Mesenchymal stem cell (in vitro differentiated cells and primary cell): ENCODE measurements around the gene USP3.

ENCODE experiments used
- DNase-seq: peaks from one replicate; pipeline ENCODE4 v3.0.0-alpha.2; 2013
- H2AFZ ChIP-seq: one replicate; pipeline ENCODE4 v1.6.1; 2013; ENCODE audit warnings: low read depth, mild to moderate bottlenecking, control low read depth, inconsistent platforms, low read length, moderate library complexity
- H2AK5ac ChIP-seq: 2 replicates; pipeline ENCODE4 v1.6.1; 2013; ENCODE audit warnings: low read length, moderate library complexity, mild to moderate bottlenecking, inconsistent platforms; ENCODE audit not compliant: severe bottlenecking
- H2BK120ac ChIP-seq: one replicate; pipeline ENCODE4 v1.6.1; 2013; ENCODE audit warnings: low read depth, mild to moderate bottlenecking, inconsistent platforms, low read length, moderate library complexity
- H2BK12ac ChIP-seq, 2 experiments: one replicate each; pipeline ENCODE4 v1.6.1; 2013; ENCODE audit warnings: inconsistent platforms in 2 of 2, low read length in 2 of 2, mild to moderate bottlenecking in 2 of 2, moderate library complexity in 2 of 2, control low read depth in 1 of 2
- H2BK15ac ChIP-seq: one replicate; pipeline ENCODE4 v1.6.1; 2013; ENCODE audit warnings: mild to moderate bottlenecking, low read depth, inconsistent platforms; ENCODE audit not compliant: poor library complexity, severe bottlenecking
- H2BK5ac ChIP-seq: 2 replicates; pipeline ENCODE4 v1.6.1; 2013; ENCODE audit warnings: low read depth, mild to moderate bottlenecking, low read length, control low read depth, inconsistent platforms; ENCODE audit not compliant: poor library complexity, severe bottlenecking
- H3K14ac ChIP-seq, 2 experiments: one replicate each; pipeline ENCODE4 v1.6.1; 2013; ENCODE audit warnings: inconsistent platforms in 2 of 2, low read length in 2 of 2, control low read depth in 1 of 2, mild to moderate bottlenecking in 1 of 2, moderate library complexity in 1 of 2
- H3K18ac ChIP-seq, 2 experiments: one replicate each; pipeline ENCODE4 v1.6.1; 2013; ENCODE audit warnings: inconsistent platforms in 2 of 2, low read length in 2 of 2, control low read depth in 1 of 2, low read depth in 1 of 2, mild to moderate bottlenecking in 1 of 2
- H3K23ac ChIP-seq, 2 experiments: one replicate each; pipeline ENCODE4 v1.6.1; 2013; ENCODE audit warnings: inconsistent platforms in 2 of 2, low read length in 2 of 2, mild to moderate bottlenecking in 2 of 2, moderate library complexity in 2 of 2, control low read depth in 1 of 2
- H3K27ac ChIP-seq: 2 replicates; pipeline ENCODE4 v1.5.1; 2013; ENCODE audit warnings: mild to moderate bottlenecking, moderate library complexity, low read length, control low read depth, inconsistent platforms; ENCODE audit not compliant: poor library complexity, severe bottlenecking
- H3K27me3 ChIP-seq, 2 experiments: 2 replicates each; pipeline versions ENCODE4 v1.6.1 to v1.7.0; 2013; ENCODE audit warnings: low read length in 2 of 2, mild to moderate bottlenecking in 2 of 2, moderate library complexity in 2 of 2, control low read depth in 1 of 2, inconsistent platforms in 1 of 2; ENCODE audit not compliant: control insufficient read depth in 1 of 2, insufficient read depth in 1 of 2
- H3K36me3 ChIP-seq, 2 experiments: 2 replicates each; pipeline versions ENCODE4 v1.6.1 to v1.7.0; 2013; ENCODE audit warnings: low read length in 2 of 2, control low read depth in 1 of 2, inconsistent platforms in 1 of 2, low read depth in 1 of 2, mild to moderate bottlenecking in 1 of 2; ENCODE audit not compliant: insufficient read depth in 2 of 2, control insufficient read depth in 1 of 2
- H3K4ac ChIP-seq, 2 experiments: one replicate each; pipeline ENCODE4 v1.6.1; 2013; ENCODE audit warnings: inconsistent platforms in 2 of 2, low read length in 2 of 2, mild to moderate bottlenecking in 2 of 2, moderate library complexity in 2 of 2, control low read depth in 1 of 2, low read depth in 1 of 2
- H3K4me1 ChIP-seq: 2 replicates; pipeline ENCODE4 v1.6.1; 2013; ENCODE audit warnings: low read depth, low read length, control low read depth; ENCODE audit not compliant: control insufficient read depth, insufficient read depth
- H3K4me2 ChIP-seq: 2 replicates; pipeline ENCODE4 v1.6.1; 2013; ENCODE audit warnings: low read length, mild to moderate bottlenecking, inconsistent platforms; ENCODE audit not compliant: poor library complexity, severe bottlenecking
- H3K4me3 ChIP-seq, 2 experiments: 2 replicates each; pipeline versions ENCODE4 v1.5.1 to v1.7.0; 2013; ENCODE audit warnings: low read length in 2 of 2, mild to moderate bottlenecking in 2 of 2, control low read depth in 1 of 2, low read depth in 1 of 2; ENCODE audit not compliant: insufficient read depth in 1 of 2
- H3K79me1 ChIP-seq: replicated peaks from 2 replicates; pipeline ENCODE4 v1.6.1; 2013; ENCODE audit warnings: mild to moderate bottlenecking, control low read depth, low read length, inconsistent platforms; ENCODE audit not compliant: poor library complexity, severe bottlenecking
- H3K9ac ChIP-seq: 2 replicates; pipeline ENCODE4 v1.7.0; 2013; ENCODE audit warnings: mild to moderate bottlenecking, low read length, moderate library complexity
- H3K9me3 ChIP-seq: 2 replicates; pipeline ENCODE4 v1.7.0; 2013; ENCODE audit warnings: mild to moderate bottlenecking, low read length; ENCODE audit not compliant: control insufficient read depth
- H4K8ac ChIP-seq: one replicate; pipeline ENCODE4 v1.6.1; 2013; ENCODE audit warnings: inconsistent platforms, mild to moderate bottlenecking, low read length, moderate library complexity
- H4K91ac ChIP-seq: one replicate; pipeline ENCODE4 v1.6.1; 2013; ENCODE audit warnings: mild to moderate bottlenecking, low read length, inconsistent platforms
- WGBS: methylation state at CpG from one replicate; pipeline ENCODE4 v1.1.7; 2013; ENCODE audit warnings: mixed read lengths; 5-methylcytosine and 5-hydroxymethylcytosine counted together

The USP3 gene

GRCh38 chr15:63517202-63517601 is 12.8 kb downstream of the USP3 start:
- Histone ChIP-seq H3K4me1 (peaks cover 5% of the 10 kb centered on the region), H3K23ac (no peak overlapping the region)

GRCh38 chr15:63517628-63518027 is 13.2 kb downstream of the USP3 start:
- Histone ChIP-seq H3K4me2 (peak overlapping the region; percentile 5), H3K36me3 (no peaks in the 10 kb centered on the region), H3K18ac (no peak overlapping the region), H4K8ac (no peak overlapping the region), H2BK12ac (peak overlapping the region in 1 of 2 experiments; percentile 42), H3K27me3 (no peaks in the 10 kb centered on the region), H2AFZ (no peak overlapping the region), H3K4ac (peak overlapping the region in 1 of 2 experiments; percentile 37), H3K4me1 (peaks cover 5% of the 10 kb centered on the region), H2BK15ac (no peak overlapping the region), H3K9me3 (no peaks in the 10 kb centered on the region), H3K23ac (no peak overlapping the region), H3K14ac (peak overlapping the region in 1 of 2 experiments; percentile 55), H4K91ac (no peak overlapping the region), H2BK120ac (no peak overlapping the region), H3K9ac (peak overlapping the region; percentile 5), H3K79me1 (peaks cover 8% of the 10 kb centered on the region), H3K27ac (peak overlapping the region; percentile 17), H2AK5ac (peak overlapping the region; percentile 84), H3K4me3 (no peak overlapping the region), H2BK5ac (no peak overlapping the region)
- 62% methylated on average over 1 of the region's 1 CpG for WGBS
- DNase-seq = no peak

More at GRCh38 chr15:63517202-63517601, 12.8 kb downstream of the USP3 start:
- no peak overlapping the region for H2BK12ac ChIP-seq
- no peaks in the 10 kb centered on the region for H3K27me3 ChIP-seq
- no peak overlapping the region for H3K4me3 ChIP-seq
- H2BK5ac ChIP-seq = no peak overlapping the region
- H3K79me1 ChIP-seq = peaks cover 7% of the 10 kb centered on the region
- H2AFZ ChIP-seq = no peak overlapping the region
- no peak overlapping the region for H3K18ac ChIP-seq
- H3K36me3 ChIP-seq = no peaks in the 10 kb centered on the region
- no peak overlapping the region for H3K9ac ChIP-seq
- H4K8ac ChIP-seq = no peak overlapping the region
- no peak for DNase-seq
- H2AK5ac ChIP-seq = no peak overlapping the region
- H3K4ac ChIP-seq = no peak overlapping the region
- no peak overlapping the region for H2BK15ac ChIP-seq
- no peaks in the 10 kb centered on the region for H3K9me3 ChIP-seq
- H3K27ac ChIP-seq = no peak overlapping the region
- H4K91ac ChIP-seq = no peak overlapping the region
- H3K4me2 ChIP-seq = no peak overlapping the region
- no peak overlapping the region for H2BK120ac ChIP-seq
- H3K14ac ChIP-seq = no peak overlapping the region

- H4K91ac ChIP-seq = no peak overlapping the region
- H2AK5ac ChIP-seq = no peak overlapping the region
- H3K23ac ChIP-seq = no peak overlapping the region
- H2BK5ac ChIP-seq = no peak overlapping the region
- WGBS = 100% methylated on average over 4 of the region's 4 CpGs
- no peaks in the 10 kb centered on the region for H3K27me3 ChIP-seq
- no peaks in the 10 kb centered on the region for H3K9me3 ChIP-seq
- H2BK12ac ChIP-seq = no peak overlapping the region
- H2BK120ac ChIP-seq = no peak overlapping the region
- H3K9ac ChIP-seq = no peak overlapping the region
- H3K36me3 ChIP-seq = no peaks in the 10 kb centered on the region
- H2AFZ ChIP-seq = no peak overlapping the region
- no peak for DNase-seq
- no peak overlapping the region for H3K4ac ChIP-seq
- H3K27ac ChIP-seq = no peak overlapping the region
- peaks cover 5% of the 10 kb centered on the region for H3K4me1 ChIP-seq
- no peak overlapping the region for H3K14ac ChIP-seq
- H3K4me3 ChIP-seq = no peak overlapping the region
- no peak overlapping the region for H2BK15ac ChIP-seq
- H4K8ac ChIP-seq = no peak overlapping the region
- H3K79me1 ChIP-seq = peaks cover 8% of the 10 kb centered on the region
- no peak overlapping the region for H3K4me2 ChIP-seq
- H3K18ac ChIP-seq = no peak overlapping the region
These were observed 14.6 kb downstream of the USP3 start for GRCh38 chr15:63519041-63519440.

DNA sequence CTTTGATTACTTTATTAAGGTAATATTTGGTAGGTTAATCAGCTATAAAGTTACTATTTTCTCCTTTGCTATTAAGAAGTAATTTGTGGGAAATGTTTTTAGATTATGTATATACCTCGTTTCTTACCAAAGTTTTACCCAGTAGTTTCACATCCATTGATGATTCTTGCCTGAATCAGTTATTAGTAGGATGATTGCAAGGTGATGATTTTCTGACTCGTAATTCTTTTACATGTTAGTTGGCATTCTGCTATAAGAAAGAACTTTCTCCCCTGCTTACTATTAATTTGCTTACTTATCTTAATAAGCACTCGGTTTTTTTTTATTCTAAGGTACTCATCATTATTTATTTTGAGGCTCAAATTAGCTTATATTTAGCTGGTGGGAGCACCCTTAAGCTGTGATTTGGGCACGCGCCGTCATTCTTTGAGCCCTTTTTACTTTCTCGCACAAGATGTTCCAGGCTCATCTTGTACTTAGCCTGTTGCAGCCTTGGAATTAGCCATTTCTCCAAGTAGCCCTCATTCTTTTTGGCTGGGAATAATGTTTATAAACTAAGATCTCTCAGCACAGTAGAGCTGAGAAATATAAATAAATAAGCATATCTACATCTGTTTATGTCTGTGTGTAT is 15.3 kb downstream of the USP3 start:
- Histone ChIP-seq H3K23ac (no peak overlapping the region), H2BK15ac (no peak overlapping the region), H3K79me1 (peaks cover 12% of the 10 kb centered on the region), H2AK5ac (no peak overlapping the region), H2BK120ac (no peak overlapping the region), H2AFZ (no peak overlapping the region), H4K91ac (no peak overlapping the region), H2BK5ac (no peak overlapping the region), H3K27ac (no peak overlapping the region), H3K18ac (no peak overlapping the region), H3K4ac (no peak overlapping the region), H3K14ac (no peak overlapping the region), H4K8ac (no peak overlapping the region), H3K4me2 (no peak overlapping the region), H3K9me3 (no peaks in the 10 kb centered on the region), H3K4me3 (no peak overlapping the region), H2BK12ac (no peak overlapping the region), H3K4me1 (peaks cover 5% of the 10 kb centered on the region), H3K9ac (no peak overlapping the region), H3K27me3 (no peaks in the 10 kb centered on the region), H3K36me3 (peaks cover 0 to 3% of the 10 kb centered on the region in 2 experiments)
- WGBS = 97% methylated on average over 3 of the region's 7 CpGs
- no peak for DNase-seq
